Activated naive CD4-positive, alpha-beta T cell treated with anti-CD3 and anti-CD28 coated beads, Interleukin-2, amount 10 ng/mL, durations not matched to agents 7 days and 5 days (primary cell): ENCODE data around the gene TBC1D2B.

ENCODE experiments used
- CTCF ChIA-PET: fragments of 350-600 bp; sonication (Branson Sonifier 250); formaldehyde crosslinking; loops from one replicate; lab custom pipeline; 2021; ENCODE audit warnings: antibody characterized with exemption; lab: Charles Lee
- DNase-seq: peaks from one replicate; pipeline ENCODE4 v3.0.0-alpha.2; 2020
- H3K27ac Mint-ChIP-seq: one replicate; pipeline ENCODE4 v1.8.0; 2021; ENCODE audit warnings: mild to moderate bottlenecking, moderate library complexity, mixed read lengths
- H3K27me3 Mint-ChIP-seq: one replicate; pipeline ENCODE4 v1.8.0; 2021; ENCODE audit warnings: mild to moderate bottlenecking, mixed read lengths
- H3K36me3 Mint-ChIP-seq: one replicate; pipeline ENCODE4 v1.8.0; 2021; ENCODE audit warnings: mixed read lengths
- H3K4me1 Mint-ChIP-seq: one replicate; pipeline ENCODE4 v1.8.0; 2021; ENCODE audit warnings: mixed read lengths
- H3K4me3 Mint-ChIP-seq: one replicate; pipeline ENCODE4 v1.8.0; 2021; ENCODE audit warnings: mild to moderate bottlenecking, moderate library complexity, mixed read lengths
- H3K9me3 Mint-ChIP-seq: one replicate; pipeline ENCODE4 v1.8.0; 2021; ENCODE audit warnings: mixed read lengths

Gene TBC1D2B

GRCh38 chr15:78077053-78077870 is at the start of gene TBC1D2B:
Gene TBC1D2B, minus strand, starts transcription at chr15:78077711. Its CDS starts 59 bp downstream, at chr15:78077652.
- CTCF ChIA-PET = interaction anchor here (0.8 to 3.3 kb wide), 6 partner anchors 15 to 78 kb away, joined by 3 to 16 read pairs (median 4); no protein-coding TSS in a partner anchor
- peak within 1 kb of the TSS; percentile 99 for H3K4me3 Mint-ChIP-seq
- no peaks in the 10 kb centered on the region for H3K27me3 Mint-ChIP-seq
- peaks cover 48% of the 10 kb centered on the region for H3K4me1 Mint-ChIP-seq
- peak; percentile 79 for DNase-seq
- H3K27ac Mint-ChIP-seq = peak within 1 kb of the TSS; percentile 92
- H3K9me3 Mint-ChIP-seq = no peaks in the 10 kb centered on the region
- peaks cover 20% of the 10 kb centered on the region for H3K36me3 Mint-ChIP-seq

GRCh38 chr15:78125267-78125666 is 47.8 kb upstream of the TBC1D2B start:
- no peaks in the 10 kb centered on the region for H3K36me3 Mint-ChIP-seq
- DNase-seq = no peak
- no peaks in the 10 kb centered on the region for H3K9me3 Mint-ChIP-seq
- CTCF ChIA-PET = interaction anchor here (9.7 kb wide), 1 partner anchor 69 kb away, joined by 57 read pairs; no protein-coding TSS in a partner anchor
- H3K27me3 Mint-ChIP-seq = peaks cover 15% of the 10 kb centered on the region
- H3K4me3 Mint-ChIP-seq = no peak overlapping the region
- H3K27ac Mint-ChIP-seq = no peak overlapping the region
- H3K4me1 Mint-ChIP-seq = peaks cover 2% of the 10 kb centered on the region

GRCh38 chr15:78120523-78120922 is 43.0 kb upstream of the TBC1D2B start:
- DNase-seq = no peak
- H3K27me3 Mint-ChIP-seq = peaks cover 11% of the 10 kb centered on the region
- no peak overlapping the region for H3K4me3 Mint-ChIP-seq
- H3K4me1 Mint-ChIP-seq = no peaks in the 10 kb centered on the region
- no peaks in the 10 kb centered on the region for H3K9me3 Mint-ChIP-seq
- CTCF ChIA-PET = interaction anchor here (0.6 to 9.7 kb wide), 6 partner anchors 10 to 161 kb away, joined by 3 to 57 read pairs (median 3); no protein-coding TSS in a partner anchor
- H3K36me3 Mint-ChIP-seq = no peaks in the 10 kb centered on the region
- no peak overlapping the region for H3K27ac Mint-ChIP-seq

GRCh38 chr15:78112551-78112950 is 35.0 kb upstream of the TBC1D2B start:
- DNase-seq = no peak
- H3K4me1 Mint-ChIP-seq = peaks cover 17% of the 10 kb centered on the region
- no peaks in the 10 kb centered on the region for H3K36me3 Mint-ChIP-seq
- peaks cover 3% of the 10 kb centered on the region for H3K27me3 Mint-ChIP-seq
- no peak overlapping the region for H3K27ac Mint-ChIP-seq
- no peaks in the 10 kb centered on the region for H3K9me3 Mint-ChIP-seq
- CTCF ChIA-PET = interaction anchor here (0.7 to 11.1 kb wide), 26 partner anchors 9 to 204 kb away, joined by 3 to 156 read pairs (median 5); partner anchors contain the start of gene ACSBG1
- H3K4me3 Mint-ChIP-seq = no peak overlapping the region

GRCh38 chr15:78111788-78112187 is 34.3 kb upstream of the TBC1D2B start:
- CTCF ChIA-PET = interaction anchor here (0.9 to 11.1 kb wide), 19 partner anchors 13 to 203 kb away, joined by 3 to 156 read pairs (median 6); no protein-coding TSS in a partner anchor
- Mint-ChIP-seq H3K9me3 (no peaks in the 10 kb centered on the region), H3K27me3 (peaks cover 3% of the 10 kb centered on the region), H3K27ac (no peak overlapping the region), H3K4me1 (peaks cover 25% of the 10 kb centered on the region), H3K36me3 (no peaks in the 10 kb centered on the region), H3K4me3 (no peak overlapping the region)
- DNase-seq = no peak

GRCh38 chr15:78110916-78111475 is 33.5 kb upstream of the TBC1D2B start:
- Mint-ChIP-seq H3K9me3 (no peaks in the 10 kb centered on the region), H3K27ac (no peak overlapping the region), H3K4me3 (no peak overlapping the region), H3K36me3 (no peaks in the 10 kb centered on the region), H3K27me3 (peaks cover 3% of the 10 kb centered on the region), H3K4me1 (peaks cover 33% of the 10 kb centered on the region)
- DNase-seq = no peak
- CTCF ChIA-PET = interaction anchor here (1.2 to 11.1 kb wide), 14 partner anchors 16 to 201 kb away, joined by 3 to 156 read pairs (median 10); no protein-coding TSS in a partner anchor

- Mint-ChIP-seq H3K27me3 (peaks cover 3% of the 10 kb centered on the region), H3K36me3 (no peaks in the 10 kb centered on the region), H3K4me1 (peaks cover 42% of the 10 kb centered on the region), H3K4me3 (no peak overlapping the region), H3K27ac (no peak overlapping the region), H3K9me3 (no peaks in the 10 kb centered on the region)
- no peak for DNase-seq
- CTCF ChIA-PET = interaction anchor here (0.9 to 11.1 kb wide), 14 partner anchors 17 to 200 kb away, joined by 3 to 156 read pairs (median 34); no protein-coding TSS in a partner anchor
These were observed 32.6 kb upstream of the TBC1D2B start for GRCh38 chr15:78110096-78110495.

GRCh38 chr15:78109156-78109555 is 31.6 kb upstream of the TBC1D2B start:
- Mint-ChIP-seq H3K36me3 (no peaks in the 10 kb centered on the region), H3K4me3 (no peak overlapping the region), H3K9me3 (no peaks in the 10 kb centered on the region), H3K27me3 (no peaks in the 10 kb centered on the region), H3K27ac (no peak overlapping the region), H3K4me1 (peaks cover 51% of the 10 kb centered on the region)
- CTCF ChIA-PET = interaction anchor here (0.7 to 11.1 kb wide), 31 partner anchors 17 to 207 kb away, joined by 3 to 156 read pairs (median 13); partner anchors contain the start of genes SH2D7 and TBC1D2B
- no peak for DNase-seq

GRCh38 chr15:78108300-78109084 is 31.0 kb upstream of the TBC1D2B start:
- no peaks in the 10 kb centered on the region for H3K9me3 Mint-ChIP-seq
- CTCF ChIA-PET = interaction anchor here (0.7 to 11.1 kb wide), 41 partner anchors 9 to 206 kb away, joined by 3 to 156 read pairs (median 8); partner anchors contain the start of genes DNAJA4, SH2D7 and TBC1D2B
- no peak overlapping the region for H3K4me3 Mint-ChIP-seq
- no peaks in the 10 kb centered on the region for H3K36me3 Mint-ChIP-seq
- no peak overlapping the region for H3K27ac Mint-ChIP-seq
- H3K4me1 Mint-ChIP-seq = peaks cover 58% of the 10 kb centered on the region
- no peaks in the 10 kb centered on the region for H3K27me3 Mint-ChIP-seq
- peak; percentile 91 for DNase-seq

GRCh38 chr15:78107471-78107870 is 30.0 kb upstream of the TBC1D2B start:
- H3K4me1 Mint-ChIP-seq = peaks cover 65% of the 10 kb centered on the region
- no peaks in the 10 kb centered on the region for H3K36me3 Mint-ChIP-seq
- H3K27ac Mint-ChIP-seq = no peak overlapping the region
- H3K4me3 Mint-ChIP-seq = no peak overlapping the region
- CTCF ChIA-PET = interaction anchor here (1.2 to 11.1 kb wide), 24 partner anchors 10 to 158 kb away, joined by 3 to 156 read pairs (median 14); partner anchors contain the start of genes DNAJA4 and SH2D7
- DNase-seq = no peak
- H3K9me3 Mint-ChIP-seq = no peaks in the 10 kb centered on the region
- H3K27me3 Mint-ChIP-seq = no peaks in the 10 kb centered on the region

GRCh38 chr15:78105476-78106241 is 28.1 kb upstream of the TBC1D2B start:
- DNase-seq = peak; percentile 47

GRCh38 chr15:78104566-78105475 is 27.3 kb upstream of the TBC1D2B start:
- CTCF ChIA-PET = interaction anchor here (0.6 to 11.1 kb wide), 11 partner anchors 21 to 160 kb away, joined by 3 to 156 read pairs (median 5); no protein-coding TSS in a partner anchor
- Mint-ChIP-seq H3K4me1 (peaks cover 80% of the 10 kb centered on the region), H3K4me3 (peak overlapping the region; percentile 36)

More at GRCh38 chr15:78105476-78106241, 28.1 kb upstream of the TBC1D2B start:
- no peaks in the 10 kb centered on the region for H3K9me3 Mint-ChIP-seq
- H3K27ac Mint-ChIP-seq = peak overlapping the region; percentile 95
- CTCF ChIA-PET = interaction anchor here (0.6 to 11.1 kb wide), 8 partner anchors 54 to 149 kb away, joined by 3 to 156 read pairs (median 21); no protein-coding TSS in a partner anchor
- H3K4me1 Mint-ChIP-seq = peaks cover 80% of the 10 kb centered on the region
- H3K36me3 Mint-ChIP-seq = no peaks in the 10 kb centered on the region
- H3K27me3 Mint-ChIP-seq = no peaks in the 10 kb centered on the region
- H3K4me3 Mint-ChIP-seq = peak overlapping the region; percentile 24

More at GRCh38 chr15:78104566-78105475, 27.3 kb upstream of the TBC1D2B start:
- peak overlapping the region; percentile 95 for H3K27ac Mint-ChIP-seq
- DNase-seq = peak; percentile 46
- H3K36me3 Mint-ChIP-seq = no peaks in the 10 kb centered on the region
- no peaks in the 10 kb centered on the region for H3K27me3 Mint-ChIP-seq
- no peaks in the 10 kb centered on the region for H3K9me3 Mint-ChIP-seq
